ENCODE data around the gene ADM.

The ADM gene

GRCh38 chr11:10287140-10287539, 17.7 kb upstream of the ADM start:
- no peak overlapping the region for H3K4me2 ChIP-seq (ENCODE audit: low read depth, low read length)
- H3K9me2 ChIP-seq (replicated peaks; ENCODE audit: insufficient read depth, low read length): no peaks in the 10 kb centered on the region
- no peak overlapping the region for H3K4me3 ChIP-seq (ENCODE audit: low read length)
- H3K27me3 ChIP-seq (replicated peaks; ENCODE audit: insufficient read depth, low read length): no peaks in the 10 kb centered on the region
- no peak overlapping the region for H3K9ac ChIP-seq (ENCODE audit: low read length)
- no peak for DNase-seq
- H3F3A ChIP-seq (ENCODE audit: insufficient read depth, low read length): no peaks in the 10 kb centered on the region
- H4K20me1 ChIP-seq (ENCODE audit: insufficient read depth, low read length): no peaks in the 10 kb centered on the region
- peaks cover 70% of the 10 kb centered on the region for H3K79me2 ChIP-seq (ENCODE audit: low read length)
- no peaks in the 10 kb centered on the region for H3K36me3 ChIP-seq (replicated peaks; ENCODE audit: insufficient read depth, low read length)
- no peak overlapping the region for H3K27ac ChIP-seq (ENCODE audit: low read length)
- no peaks in the 10 kb centered on the region for H3K9me3 ChIP-seq (replicated peaks; ENCODE audit: insufficient read depth, low read length)
- H2AFZ ChIP-seq (ENCODE audit: low read length): no peak overlapping the region
- no peak for TF ChIP-seq EZH2phosphoT487 (IDR thresholded peaks at IDR 0.05; ENCODE audit: low read length)
- no peak for TF ChIP-seq EZH2 (optimal IDR thresholded peaks at IDR 0.05; ENCODE audit: low read depth, low read length)
- TF ChIP-seq CTCF (IDR thresholded peaks at IDR 0.05; ENCODE audit: low read length): no peak
- H3K4me1 ChIP-seq (ENCODE audit: low read length): 0 out of 2 replicates have a peak, but pooled peaks cover 8% of the 10 kb centered on the region

- Histone ChIP-seq H3K9me2 (replicated peaks; ENCODE audit: insufficient read depth, low read length) (no peaks in the 10 kb centered on the region), H3K27ac (ENCODE audit: low read length) (no peak overlapping the region), H3K4me1 (ENCODE audit: low read length) (peaks cover 14% of the 10 kb centered on the region; the same call in 1 of the 2 replicates), H3K36me3 (replicated peaks; ENCODE audit: insufficient read depth, low read length) (no peaks in the 10 kb centered on the region), H3K9me3 (replicated peaks; ENCODE audit: insufficient read depth, low read length) (no peaks in the 10 kb centered on the region), H3K79me2 (ENCODE audit: low read length) (peaks cover 70% of the 10 kb centered on the region), H2AFZ (ENCODE audit: low read length) (no peak overlapping the region), H3K27me3 (replicated peaks; ENCODE audit: insufficient read depth, low read length) (no peaks in the 10 kb centered on the region), H3F3A (ENCODE audit: insufficient read depth, low read length) (0 out of 2 replicates have a peak, but pooled peaks cover 3% of the 10 kb centered on the region), H4K20me1 (ENCODE audit: insufficient read depth, low read length) (no peaks in the 10 kb centered on the region), H3K4me3 (ENCODE audit: low read length) (no peak overlapping the region), H3K9ac (ENCODE audit: low read length) (no peak overlapping the region), H3K4me2 (ENCODE audit: low read depth, low read length) (no peak overlapping the region)
- DNase-seq: peak; percentile 20
- TF ChIP-seq EZH2phosphoT487 (IDR thresholded peaks at IDR 0.05; ENCODE audit: low read length) (no peak), EZH2 (optimal IDR thresholded peaks at IDR 0.05; ENCODE audit: low read depth, low read length) (no peak), CTCF (IDR thresholded peaks at IDR 0.05; ENCODE audit: low read length) (no peak)
These were observed 16.8 kb upstream of the ADM start for GRCh38 chr11:10287766-10288715.

- no peak overlapping the region for H3K9ac ChIP-seq (ENCODE audit: low read length)
- H3K9me3 ChIP-seq (replicated peaks; ENCODE audit: insufficient read depth, low read length): no peaks in the 10 kb centered on the region
- 0 out of 2 replicates have a peak, but pooled peaks cover 3% of the 10 kb centered on the region for H3F3A ChIP-seq (ENCODE audit: insufficient read depth, low read length)
- TF ChIP-seq CTCF (IDR thresholded peaks at IDR 0.05; ENCODE audit: low read length) (no peak), EZH2 (optimal IDR thresholded peaks at IDR 0.05; ENCODE audit: low read depth, low read length) (no peak), EZH2phosphoT487 (IDR thresholded peaks at IDR 0.05; ENCODE audit: low read length) (no peak)
- H3K79me2 ChIP-seq (ENCODE audit: low read length): peaks cover 66% of the 10 kb centered on the region
- H3K27ac ChIP-seq (ENCODE audit: low read length): no peak overlapping the region
- H3K4me1 ChIP-seq (ENCODE audit: low read length): peaks cover 14% of the 10 kb centered on the region; the same call in 1 of the 2 replicates
- H3K27me3 ChIP-seq (replicated peaks; ENCODE audit: insufficient read depth, low read length): no peaks in the 10 kb centered on the region
- no peak overlapping the region for H3K4me3 ChIP-seq (ENCODE audit: low read length)
- H3K9me2 ChIP-seq (replicated peaks; ENCODE audit: insufficient read depth, low read length): no peaks in the 10 kb centered on the region
- no peaks in the 10 kb centered on the region for H3K36me3 ChIP-seq (replicated peaks; ENCODE audit: insufficient read depth, low read length)
- DNase-seq: no peak
- H4K20me1 ChIP-seq (ENCODE audit: insufficient read depth, low read length): no peaks in the 10 kb centered on the region
- H3K4me2 ChIP-seq (ENCODE audit: low read depth, low read length): no peak overlapping the region
- H2AFZ ChIP-seq (ENCODE audit: low read length): no peak overlapping the region
These were observed 15.8 kb upstream of the ADM start for GRCh38 chr11:10288881-10289764.

All from MM.1S (cell line).